IPS DF 6.9 (cell line): ENCODE measurements around the gene OPN1SW.

Source experiments
- DNase-seq: peaks from one replicate; pipeline ENCODE4 v3.0.0-alpha.2; 2013; ENCODE audit warnings: low read depth, low spot score
- H3K27ac ChIP-seq: one replicate; pipeline ENCODE4 v1.5.1; 2013; ENCODE audit warnings: low read length, control low read depth
- H3K27me3 ChIP-seq: 2 replicates; pipeline ENCODE4 v1.6.1; 2013; ENCODE audit warnings: mild to moderate bottlenecking, low read length; ENCODE audit not compliant: control insufficient read depth, insufficient read depth
- H3K36me3 ChIP-seq: 2 replicates; pipeline ENCODE4 v1.6.1; 2013; ENCODE audit warnings: low read length; ENCODE audit not compliant: control insufficient read depth, insufficient read depth
- H3K4me1 ChIP-seq: 2 replicates; pipeline ENCODE4 v1.6.1; 2013; ENCODE audit warnings: low read length; ENCODE audit not compliant: control insufficient read depth, insufficient read depth
- H3K4me3 ChIP-seq: 2 replicates; pipeline ENCODE4 v1.5.1; 2013; ENCODE audit warnings: mild to moderate bottlenecking, low read length
- H3K9me3 ChIP-seq: 2 replicates; pipeline ENCODE4 v1.6.1; 2013; ENCODE audit warnings: low read length, inconsistent platforms; ENCODE audit not compliant: control insufficient read depth, insufficient read depth
- WGBS: extraction: QIAGEN DNeasy Blood & Tissue Kit; methylation state at CpG from one replicate; pipeline ENCODE4 v1.1.7; 2013; ENCODE audit warnings: mixed read lengths, missing lambda C conversion rate; ENCODE audit not compliant: insufficient read length, insufficient coverage; 5-methylcytosine and 5-hydroxymethylcytosine counted together

Gene OPN1SW

GRCh38 chr7:128781851-128782250 lies 6.3 kb upstream of the OPN1SW start:
- no peak overlapping the region for H3K4me3 ChIP-seq
- no peak overlapping the region for H3K27ac ChIP-seq
- H3K36me3 ChIP-seq = no peaks in the 10 kb centered on the region
- H3K4me1 ChIP-seq = no peaks in the 10 kb centered on the region; the same call in 1 of the 2 replicates
- H3K9me3 ChIP-seq = no peaks in the 10 kb centered on the region
- DNase-seq = no peak
- no peaks in the 10 kb centered on the region for H3K27me3 ChIP-seq
- WGBS = no CpG with 5 or more reads among the region's 3 CpGs

- Histone ChIP-seq H3K9me3 (no peaks in the 10 kb centered on the region), H3K36me3 (no peaks in the 10 kb centered on the region), H3K27me3 (no peaks in the 10 kb centered on the region), H3K4me1 (no peaks in the 10 kb centered on the region; the same call in 1 of the 2 replicates), H3K4me3 (no peak overlapping the region), H3K27ac (no peak overlapping the region)
- WGBS = no CpG with 5 or more reads among the region's 5 CpGs
- no peak for DNase-seq
These were observed 5.5 kb upstream of the OPN1SW start for GRCh38 chr7:128781126-128781525.

GRCh38 chr7:128778946-128779345 lies 3.4 kb upstream of the OPN1SW start:
- WGBS = no CpG with 5 or more reads among the region's 5 CpGs
- no peaks in the 10 kb centered on the region for H3K36me3 ChIP-seq
- DNase-seq = no peak
- no peak overlapping the region for H3K27ac ChIP-seq
- H3K4me3 ChIP-seq = no peak overlapping the region
- H3K4me1 ChIP-seq = no peaks in the 10 kb centered on the region; the same call in 1 of the 2 replicates
- H3K9me3 ChIP-seq = no peaks in the 10 kb centered on the region
- no peaks in the 10 kb centered on the region for H3K27me3 ChIP-seq

DNA sequence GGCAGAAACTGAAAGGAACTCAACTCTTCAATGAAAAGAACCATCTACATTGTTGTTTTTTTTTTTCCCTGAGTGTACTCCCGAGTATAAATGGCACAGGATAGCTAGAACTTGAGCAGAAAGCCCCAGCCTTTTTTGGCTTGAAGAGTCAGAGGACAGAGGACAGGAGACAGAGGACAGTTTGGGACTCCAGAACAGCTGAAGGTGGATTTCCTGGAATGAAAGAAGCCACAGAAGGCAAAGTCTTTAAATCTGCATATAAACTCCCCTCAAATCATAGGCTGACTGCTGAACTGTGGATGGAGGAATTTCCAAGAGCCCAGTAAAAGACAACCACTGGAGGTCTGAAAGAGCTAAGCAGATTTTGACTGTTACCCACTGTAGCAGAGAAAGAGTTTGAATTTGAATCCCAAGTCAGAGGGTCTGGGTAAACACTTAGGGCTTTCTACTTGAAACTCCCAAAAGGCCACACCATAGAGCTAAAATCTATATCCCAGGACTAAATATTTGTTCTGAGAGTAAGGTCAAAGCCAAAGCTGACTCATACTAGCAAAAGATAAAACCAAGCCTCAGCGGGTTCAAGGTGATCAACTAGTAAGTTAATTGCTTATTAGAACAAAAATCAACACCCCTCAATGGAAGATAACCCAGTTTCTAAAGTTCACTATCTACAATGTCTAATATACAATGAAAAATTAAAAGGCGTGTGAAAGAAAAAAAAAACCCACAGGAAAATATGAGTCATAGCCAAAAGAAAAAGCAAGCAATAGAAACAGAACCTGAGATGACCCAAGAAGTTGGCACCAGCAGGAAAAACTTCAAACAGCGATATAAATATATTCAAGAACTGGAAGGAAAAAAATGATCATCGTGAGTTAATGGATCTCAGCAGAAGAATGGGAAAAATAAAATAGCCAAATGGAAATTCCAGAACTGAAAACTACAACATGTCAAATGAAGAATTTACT lies 1.8 kb upstream of the OPN1SW start:
- H3K27me3 ChIP-seq = no peaks in the 10 kb centered on the region
- no peaks in the 10 kb centered on the region for H3K9me3 ChIP-seq
- H3K4me1 ChIP-seq = no peaks in the 10 kb centered on the region
- H3K36me3 ChIP-seq = no peaks in the 10 kb centered on the region
- no CpG with 5 or more reads among the region's 5 CpGs for WGBS
- no peak overlapping the region for H3K27ac ChIP-seq
- no peak overlapping the region for H3K4me3 ChIP-seq
- no peak for DNase-seq

GRCh38 chr7:128774921-128775320 lies 673 bp downstream of the OPN1SW start:
- WGBS = no CpG with 5 or more reads among the region's 7 CpGs
- Histone ChIP-seq H3K9me3 (no peaks in the 10 kb centered on the region), H3K4me3 (no peak overlapping the region), H3K4me1 (no peaks in the 10 kb centered on the region), H3K36me3 (no peaks in the 10 kb centered on the region), H3K27ac (no peak overlapping the region), H3K27me3 (no peaks in the 10 kb centered on the region)
- no peak for DNase-seq

DNA sequence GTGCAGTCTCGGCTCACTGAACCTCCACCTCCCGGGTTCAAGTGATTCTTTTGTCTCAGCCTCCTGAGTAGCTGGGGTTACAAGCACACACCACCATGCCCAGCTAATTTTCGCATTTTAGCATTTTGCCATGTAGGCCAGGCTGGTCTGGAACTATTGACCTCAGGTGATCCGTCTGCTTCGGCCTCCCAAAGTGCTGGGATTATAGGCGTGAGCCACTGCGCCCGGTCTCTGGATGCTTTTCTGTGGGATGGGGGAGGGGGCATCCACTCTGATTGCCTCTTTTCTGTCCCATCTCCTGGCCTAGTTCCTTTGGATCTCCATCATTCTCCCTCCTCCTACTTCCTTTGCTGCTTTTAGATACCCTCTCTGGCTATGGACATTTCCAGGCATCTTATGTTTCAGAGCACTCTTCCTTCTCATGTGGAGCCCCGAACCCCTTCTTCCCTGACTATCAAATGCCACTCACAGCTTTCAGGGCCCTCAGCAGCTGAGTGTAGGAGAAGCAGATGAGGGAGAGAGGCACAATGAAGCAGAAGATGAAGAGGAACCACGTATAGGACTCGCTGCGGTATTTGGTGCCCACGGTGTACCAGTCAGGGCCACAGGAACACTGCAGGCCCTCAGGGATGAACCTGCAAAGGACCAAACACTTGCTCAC lies 1.4 kb downstream of the OPN1SW start:
- no peaks in the 10 kb centered on the region; the same call in 1 of the 2 replicates for H3K36me3 ChIP-seq
- WGBS = no CpG with 5 or more reads among the region's 13 CpGs
- H3K9me3 ChIP-seq = no peaks in the 10 kb centered on the region
- no peak overlapping the region for H3K4me3 ChIP-seq
- no peak overlapping the region for H3K27ac ChIP-seq
- DNase-seq = no peak
- H3K4me1 ChIP-seq = no peaks in the 10 kb centered on the region
- no peaks in the 10 kb centered on the region for H3K27me3 ChIP-seq

- Histone ChIP-seq H3K36me3 (no peaks in the 10 kb centered on the region; the same call in 1 of the 2 replicates), H3K27ac (no peak overlapping the region), H3K9me3 (no peaks in the 10 kb centered on the region), H3K4me1 (no peaks in the 10 kb centered on the region), H3K4me3 (no peak overlapping the region), H3K27me3 (no peaks in the 10 kb centered on the region)
- WGBS = no CpG with 5 or more reads among the region's 12 CpGs
- DNase-seq = no peak
These were observed 2.0 kb downstream of the OPN1SW start for GRCh38 chr7:128773604-128774003.

GRCh38 chr7:128770233-128770632 lies 5.4 kb downstream of the OPN1SW start:
- H3K27ac ChIP-seq = no peak overlapping the region
- H3K36me3 ChIP-seq = no peaks in the 10 kb centered on the region; the same call in 1 of the 2 replicates
- no peaks in the 10 kb centered on the region for H3K9me3 ChIP-seq
- H3K4me1 ChIP-seq = no peaks in the 10 kb centered on the region
- DNase-seq = no peak
- WGBS = no CpG with 5 or more reads among the region's 2 CpGs
- H3K4me3 ChIP-seq = no peak overlapping the region
- H3K27me3 ChIP-seq = no peaks in the 10 kb centered on the region

DNA sequence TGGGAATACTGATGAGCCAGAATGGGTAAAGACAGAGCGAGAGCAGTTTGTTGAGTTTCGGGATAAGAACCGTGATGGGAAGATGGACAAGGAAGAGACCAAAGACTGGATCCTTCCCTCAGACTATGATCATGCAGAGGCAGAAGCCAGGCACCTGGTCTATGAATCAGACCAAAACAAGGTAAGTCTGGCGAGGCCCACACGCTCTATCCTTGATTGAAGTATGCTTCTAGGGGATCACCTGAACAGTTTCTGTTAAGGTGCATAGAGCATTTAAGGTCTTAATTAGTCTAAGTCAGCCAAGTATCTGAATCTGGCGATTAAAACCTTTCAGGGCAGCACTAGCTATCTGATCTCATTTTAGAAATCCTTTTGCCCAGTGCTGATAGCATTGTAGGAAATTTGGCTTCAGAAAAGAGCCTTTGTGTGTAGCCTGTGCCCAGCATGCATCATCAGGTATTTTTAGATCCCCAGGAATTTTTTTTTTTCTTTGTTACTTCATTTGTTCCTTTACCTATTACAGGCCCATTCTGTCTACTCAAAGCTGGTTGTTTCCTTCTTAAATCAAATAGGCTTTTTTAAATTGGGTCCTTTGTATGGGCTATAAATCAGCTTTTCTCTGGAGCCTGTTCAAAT lies 8.0 kb downstream of the OPN1SW start:
- WGBS = no CpG with 5 or more reads among the region's 6 CpGs
- H3K36me3 ChIP-seq = peaks cover 2% of the 10 kb centered on the region; the same call in 1 of the 2 replicates
- no peak for DNase-seq

GRCh38 chr7:128763541-128763940 lies 12.1 kb downstream of the OPN1SW start:
- Histone ChIP-seq H3K4me1 (no peaks in the 10 kb centered on the region), H3K36me3 (peaks cover 12% of the 10 kb centered on the region; the same call in 1 of the 2 replicates)
- no CpG with 5 or more reads among the region's 3 CpGs for WGBS

More for the DNA sequence above, 8.0 kb downstream of the OPN1SW start:
- Histone ChIP-seq H3K9me3 (no peaks in the 10 kb centered on the region), H3K27ac (no peak overlapping the region), H3K27me3 (no peaks in the 10 kb centered on the region), H3K4me3 (no peak overlapping the region), H3K4me1 (no peaks in the 10 kb centered on the region)

More at GRCh38 chr7:128763541-128763940, 12.1 kb downstream of the OPN1SW start:
- Histone ChIP-seq H3K9me3 (no peaks in the 10 kb centered on the region), H3K27me3 (no peaks in the 10 kb centered on the region), H3K4me3 (no peak overlapping the region), H3K27ac (no peak overlapping the region)
- no peak for DNase-seq
